GM12878 (cell line): Measurements from ENCODE around the gene ABCG4. TPM values are rescaled to one million over a fixed set of nuclear protein-coding genes. Genes with fewer than 3 reads are reported as not detected.

Source experiments
- ATAC-seq: fragments of 200-7000 bp; cut with Tn5 transposase; 3 replicates; pipeline ENCODE4 v1.9.1; 2020; ENCODE audit warnings: mild to moderate bottlenecking, moderate library complexity
- BruUV-seq: library from RNA; stranded (reverse); fragments of 400-500 nt; replicated peaks from 2 replicates; lab custom pipeline; 2021; lab: Mats Ljungman, UMichigan
- CTCF ChIA-PET: fragments of 300-600 bp; sonication (Branson Sonifier 250); formaldehyde crosslinking; extraction: SDS; loops from one replicate; lab custom pipeline; 2021; ENCODE audit warnings: inconsistent platforms; lab: Yijun Ruan, JAX
- POLR2A ChIA-PET: fragments of 350-600 bp; formaldehyde crosslinking; extraction: SDS; loops from one replicate; lab custom pipeline; 2021; ENCODE audit warnings: inconsistent platforms; lab: Charles Lee
- RAD21 ChIA-PET: fragments of 300-600 bp; sonication (Branson Sonifier 250); formaldehyde crosslinking; loops from one replicate; lab custom pipeline; 2023; ENCODE audit warnings: antibody characterized with exemption; ENCODE audit not compliant: unreplicated experiment; lab: Charles Lee
- SMC1A ChIA-PET: fragments of 300-600 bp; sonication (Branson Sonifier 250); formaldehyde crosslinking; loops from one replicate; lab custom pipeline; 2023; ENCODE audit not compliant: unreplicated experiment, uncharacterized antibody; lab: Charles Lee
- DNase-seq: peaks from one replicate; pipeline ENCODE4 v3.0.0-alpha.2; 2011; ENCODE audit warnings: low read depth, low spot score
- FAIRE-seq: peaks from 3 replicates; lab custom pipeline; 2011; peaks lifted over from hg19 to GRCh38; lab: Jason Lieb, UNC
- H2AFZ ChIP-seq: 2 replicates; pipeline ENCODE4 v1.6.0; 2011; ENCODE audit warnings: low read depth, low read length, control low read depth; ENCODE audit not compliant: control insufficient read depth
- H3K27ac ChIP-seq: 2 replicates; pipeline ENCODE4 v1.5.1; 2011; ENCODE audit warnings: control low read depth; ENCODE audit not compliant: control insufficient read depth, insufficient read depth
- H3K27me3 ChIP-seq, 2 experiments: replicated peaks in 1 of 2; 2 replicates each; pipeline versions ENCODE4 v1.6.0 to v1.6.1; 2011; ENCODE audit warnings: low read length in 1 of 2; ENCODE audit not compliant: control insufficient read depth in 2 of 2, insufficient read depth in 2 of 2
- H3K36me3 ChIP-seq, 2 experiments: 2 replicates each; pipeline ENCODE4 v1.5.1; 2011; ENCODE audit warnings: low read length in 1 of 2; ENCODE audit not compliant: control insufficient read depth in 2 of 2, insufficient read depth in 2 of 2
- H3K4me1 ChIP-seq: 2 replicates; pipeline ENCODE4 v1.6.1; 2011; ENCODE audit warnings: mild to moderate bottlenecking, low read length, moderate library complexity, mixed read lengths; ENCODE audit not compliant: control insufficient read depth, insufficient read depth
- H3K4me2 ChIP-seq: 2 replicates; pipeline ENCODE4 v1.6.0; 2011; ENCODE audit warnings: control low read depth; ENCODE audit not compliant: control insufficient read depth, insufficient read depth
- H3K4me3 ChIP-seq: fragments of 200-600 bp; sonication (generic); 2 replicates; pipeline ENCODE4 v1.5.1; 2016
- H3K79me2 ChIP-seq: 2 replicates; pipeline ENCODE4 v1.6.0; 2011; ENCODE audit warnings: low read length; ENCODE audit not compliant: control insufficient read depth, insufficient read depth
- H3K9ac ChIP-seq: 2 replicates; pipeline ENCODE4 v1.8.0; 2011; ENCODE audit warnings: low read length, control low read depth, mixed read lengths; ENCODE audit not compliant: control insufficient read depth, insufficient read depth
- H3K9me3 ChIP-seq: replicated peaks from 3 replicates; pipeline ENCODE4 v1.5.1; 2011; ENCODE audit warnings: mild to moderate bottlenecking, low read length; ENCODE audit not compliant: control insufficient read depth, insufficient read depth
- H4K20me1 ChIP-seq: 2 replicates; pipeline ENCODE4 v1.6.0; 2011; ENCODE audit not compliant: control insufficient read depth, insufficient read depth
- BRCA1 ChIP-seq: IDR thresholded peaks from 2 replicates; pipeline ENCODE4 v1.6.1; 2011; ENCODE audit warnings: low read depth, low read length, improper control_type of control experiment
- E4F1 ChIP-seq: fragments of 450-650 bp; IDR thresholded peaks from 2 replicates; pipeline ENCODE4 v1.6.1; 2018; ENCODE audit warnings: borderline replicate concordance, mild to moderate bottlenecking; ENCODE audit not compliant: partially characterized antibody
- NFYB ChIP-seq: IDR thresholded peaks from 2 replicates; pipeline ENCODE4 v1.6.1; 2011; ENCODE audit warnings: low read depth, mild to moderate bottlenecking, low read length, improper control_type of control experiment, moderate library complexity; ENCODE audit not compliant: insufficient read depth
- NR2F1 ChIP-seq: fragments of 450-650 bp; conservative IDR thresholded peaks from 2 replicates; pipeline ENCODE4 v1.6.1; 2017; ENCODE audit warnings: mild to moderate bottlenecking
- POLR2A ChIP-seq: IDR thresholded peaks from 2 replicates; pipeline ENCODE4 v1.6.1; 2011; ENCODE audit warnings: low read depth, mild to moderate bottlenecking, low read length
- RUNX3 ChIP-seq: IDR thresholded peaks from 2 replicates; pipeline ENCODE4 v1.6.1; 2012; ENCODE audit warnings: low read length, inconsistent platforms
- SMC3 ChIP-seq: IDR thresholded peaks from 2 replicates; pipeline ENCODE4 v1.6.1; 2011; ENCODE audit warnings: low read length, improper control_type of control experiment, borderline replicate concordance
- YBX1 ChIP-seq: fragments of 450-650 bp; IDR thresholded peaks from 2 replicates; pipeline ENCODE4 v1.6.1; 2016; ENCODE audit warnings: antibody characterized with exemption
- WGBS: methylation state at CpG from one replicate; pipeline ENCODE4 v1.1.6; 2016; ENCODE audit warnings: low lambda C conversion rate; ENCODE audit not compliant: insufficient replicate concordance, insufficient coverage; ENCODE audit errors: missing lambda C conversion rate; 5-methylcytosine and 5-hydroxymethylcytosine counted together
- in situ Hi-C: fragments of 300-500 bp; cut with MboI; formaldehyde crosslinking; loops from 9 replicates; pipeline ENCODE4 v1.14.3; 2018; ENCODE audit warnings: mixed read lengths
- intact Hi-C: fragments of 100-400 bp; cut with micrococcal nuclease; formaldehyde crosslinking; loops from one replicate; pipeline ENCODE4 v1.14.2; 2022; ENCODE audit not compliant: unreplicated experiment
- polyA plus RNA-seq, 11 experiments: library from polyadenylated mRNA; depleted of rRNA in 4 of 11; unstranded in 6 of 11; stranded (reverse) in 5 of 11; fragments of >200 nt; fragmentation: Nextera tagmentation in 4 of 11; fragmentation: Illumina TruSeq in 1 of 11; extraction: Ambion mirVana in 4 of 11; extraction: Trizol in 1 of 11; gene quantifications; 1 replicate in 1 of 11; 2 replicates in 10 of 11; pipeline versions ENCODE4 v1.2.1 to v1.2.3, GENCODE V29; 2011 to 2016; ENCODE audit warnings: inconsistent platforms in 2 of 11, missing spikeins in 2 of 11, low read depth in 1 of 11
- total RNA-seq, 4 experiments: library from RNA; depleted of rRNA in 3 of 4; stranded (reverse); fragments of >200 nt in 3 of 4; fragmentation: Illumina TruSeq in 1 of 4; extraction: Trizol in 1 of 4; gene quantifications; 2 replicates each; pipeline versions ENCODE4 v1.2.1 to v1.2.3, GENCODE V29; 2013 to 2021
- TF ChIP-seq, protein P1 (sequence below), 3 experiments: IDR thresholded peaks in 2 of 3; conservative IDR thresholded peaks in 1 of 3; 2 replicates each; pipeline ENCODE4 v1.5.1; 2011; ENCODE audit warnings: low read depth in 3 of 3, low read length in 3 of 3, mild to moderate bottlenecking in 3 of 3, control low read depth in 2 of 3, moderate library complexity in 2 of 3, inconsistent platforms in 1 of 3, mixed read lengths in 1 of 3; ENCODE audit not compliant: control insufficient read depth in 2 of 3, insufficient read depth in 1 of 3; ENCODE audit errors: extremely low read depth in 1 of 3

The ABCG4 gene
- total and polyA plus RNA-seq, 10 of the 15 experiments (the other 5 are each of a cell fraction or from before 2014, with no cell fraction given) = not detected

DNA sequence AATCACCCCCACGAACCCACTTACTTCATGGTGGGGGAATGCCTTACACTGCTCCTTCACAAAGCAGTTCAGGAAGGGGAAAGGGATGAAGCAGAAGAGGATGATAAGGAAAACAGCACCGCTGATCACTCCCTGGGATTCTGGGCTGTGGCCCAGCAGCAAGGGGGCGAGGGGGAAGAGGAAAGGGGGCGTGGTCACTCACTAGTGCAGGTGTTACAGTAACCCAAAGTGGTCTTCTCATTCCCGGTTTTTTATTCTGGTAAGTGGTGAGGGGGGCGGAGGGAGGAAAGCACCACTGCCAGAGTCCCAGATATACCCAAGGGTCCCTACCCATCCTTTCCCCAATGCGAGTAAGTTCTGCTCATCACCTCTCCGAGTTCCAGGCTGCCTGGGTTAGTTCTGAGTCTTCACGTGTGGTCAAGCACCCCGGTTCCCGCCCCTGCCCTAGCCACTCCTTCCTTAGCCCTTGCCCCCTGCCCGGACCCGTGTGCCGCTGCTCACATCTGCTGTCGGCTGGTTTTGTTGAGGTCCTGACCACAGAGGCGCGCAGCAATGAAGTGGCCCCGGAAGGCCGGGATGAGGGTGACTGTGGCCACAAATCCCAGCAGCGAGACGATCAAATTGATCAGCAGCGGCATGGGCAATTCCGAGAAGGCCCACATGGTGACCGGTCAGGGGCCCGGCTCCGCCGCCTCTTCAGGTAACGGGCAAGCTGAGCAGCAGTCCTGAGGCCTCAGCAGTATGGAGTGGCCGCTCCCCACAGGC lies 47.7 kb upstream of the ABCG4 start:
- ATAC-seq (peak; percentile 68), FAIRE-seq (no peak)
- POLR2A ChIA-PET = interaction anchor here (0.6 to 2.4 kb wide), 9 partner anchors 7 to 160 kb away, joined by 3 to 25 read pairs (median 4); partner anchors contain the start of genes HINFP, HMBS and VPS11
- Histone ChIP-seq H3K9me3 (no peaks in the 10 kb centered on the region), H3K27ac (peak overlapping the region; percentile 96)
- TF ChIP-seq SMC3 (0 out of 2 replicates have a peak, but pooled peaks have one; percentile 12), RUNX3 (peak; percentile 24; the same call in 1 of the 2 replicates), POLR2A (peak; percentile 59), NR2F1 (no peak), NFYB (no peak), E4F1 (no peak), BRCA1 (0 out of 2 replicates have a peak, but pooled peaks have one; percentile 15), YBX1 (no peak)
- TF ChIP-seq, protein P1, sequence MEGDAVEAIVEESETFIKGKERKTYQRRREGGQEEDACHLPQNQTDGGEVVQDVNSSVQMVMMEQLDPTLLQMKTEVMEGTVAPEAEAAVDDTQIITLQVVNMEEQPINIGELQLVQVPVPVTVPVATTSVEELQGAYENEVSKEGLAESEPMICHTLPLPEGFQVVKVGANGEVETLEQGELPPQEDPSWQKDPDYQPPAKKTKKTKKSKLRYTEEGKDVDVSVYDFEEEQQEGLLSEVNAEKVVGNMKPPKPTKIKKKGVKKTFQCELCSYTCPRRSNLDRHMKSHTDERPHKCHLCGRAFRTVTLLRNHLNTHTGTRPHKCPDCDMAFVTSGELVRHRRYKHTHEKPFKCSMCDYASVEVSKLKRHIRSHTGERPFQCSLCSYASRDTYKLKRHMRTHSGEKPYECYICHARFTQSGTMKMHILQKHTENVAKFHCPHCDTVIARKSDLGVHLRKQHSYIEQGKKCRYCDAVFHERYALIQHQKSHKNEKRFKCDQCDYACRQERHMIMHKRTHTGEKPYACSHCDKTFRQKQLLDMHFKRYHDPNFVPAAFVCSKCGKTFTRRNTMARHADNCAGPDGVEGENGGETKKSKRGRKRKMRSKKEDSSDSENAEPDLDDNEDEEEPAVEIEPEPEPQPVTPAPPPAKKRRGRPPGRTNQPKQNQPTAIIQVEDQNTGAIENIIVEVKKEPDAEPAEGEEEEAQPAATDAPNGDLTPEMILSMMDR (IDR thresholded peaks at IDR 0.05 in 2 of 3, conservative IDR thresholded peaks at IDR 0.05 in 1 of 3; ENCODE audit: control insufficient read depth in 2 of 3, extremely low read depth in 1 of 3, insufficient read depth in 1 of 3, low read depth in 3 of 3, low read length in 3 of 3) = peak in 1 of 3 experiments; percentile 9; a peak in 1 of 6 replicates
- TF ChIP-seq, all 136 proteins: peak for 5
- WGBS = 2% methylated on average over 29 of the region's 29 CpGs
- Histone ChIP-seq H3K4me1 (peaks cover 21% of the 10 kb centered on the region), H2AFZ (peak overlapping the region; percentile 96), H3K9ac (peak overlapping the region; percentile 87), H4K20me1 (no peaks in the 10 kb centered on the region), H3K4me3 (peak overlapping the region; percentile 97), H3K79me2 (peaks cover 23% of the 10 kb centered on the region), H3K4me2 (peak overlapping the region; percentile 90), H3K36me3 (peaks cover 6 to 7% of the 10 kb centered on the region in 2 experiments; a peak in 3 of 4 replicates), H3K27me3 (no peaks in the 10 kb centered on the region)
- DNase-seq = no peak
- in situ Hi-C loops = no loop called here
- CTCF ChIA-PET = interaction anchor here (1.0 to 2.2 kb wide), 13 partner anchors 17 to 237 kb away, joined by 3 to 13 read pairs (median 4); partner anchors contain the start of genes CBL, HINFP and VPS11
- BruUV-seq = TSS peak; percentile 70
- SMC1A ChIA-PET = interaction anchor here (1.0 to 1.8 kb wide), 4 partner anchors 11 to 68 kb away, joined by 4 to 17 read pairs (median 4); partner anchors contain the start of genes HINFP, HMBS and NLRX1
- intact Hi-C loops = loop anchor here (5.0 kb wide), 2 partner anchors 84 to 174 kb away; partner anchors contain the start of genes BCL9L, RPS25 and TRAPPC4
- RAD21 ChIA-PET = interaction anchor here (0.6 to 1.7 kb wide), 7 partner anchors 15 to 285 kb away, joined by 3 to 22 read pairs (median 6); partner anchors contain the start of genes HINFP, HMBS and VPS11
